K562 (cell line): ENCODE measurements around the gene ADGRG4. TPM values are rescaled to one million over a fixed set of nuclear protein-coding genes. Genes with fewer than 3 reads are reported as not detected.

Experiments
- ATAC-seq: fragments of 200-7000 bp; cut with Tn5 transposase; 3 replicates; pipeline ENCODE4 v1.9.1; 2020; ENCODE audit warnings: moderate library complexity
- BruUV-seq: library from RNA; stranded (reverse); fragments of 400-500 nt; replicated peaks from 2 replicates; lab custom pipeline; 2021; lab: Mats Ljungman, UMichigan
- CTCF ChIA-PET: fragments of 300-600 bp; formaldehyde crosslinking; extraction: SDS; loops from one replicate; lab custom pipeline; 2021; ENCODE audit warnings: low intra/inter-chr PET ratio; lab: Yijun Ruan, JAX
- POLR2A ChIA-PET: fragments of 300-600, 350-650 bp; sonication (Branson Sonifier 250); formaldehyde crosslinking; extraction: SDS; loops from one replicate; lab custom pipeline; 2021; ENCODE audit warnings: antibody characterized with exemption, inconsistent platforms; lab: Yijun Ruan, JAX
- DNase-seq, 4 experiments: peaks; one replicate each; pipeline versions ENCODE4 v3.0.0 to v3.0.0-alpha.2; 2011 to 2018; ENCODE audit warnings: low spot score in 3 of 4, mixed read lengths in 3 of 4; ENCODE audit errors: extremely low read depth in 1 of 4
- FAIRE-seq: peaks from 2 replicates; lab custom pipeline; 2011; peaks lifted over from hg19 to GRCh38; lab: Jason Lieb, UNC
- H2AFZ ChIP-seq: 2 replicates; pipeline ENCODE4 v1.6.0; 2011; ENCODE audit warnings: low read depth, low read length, control low read depth, inconsistent platforms
- H3K27ac ChIP-seq: fragments of 200-600 bp; 3 replicates; pipeline ENCODE4 v1.8.0; 2011; ENCODE audit warnings: low read depth, mild to moderate bottlenecking, control low read depth, inconsistent platforms, low read length, moderate library complexity, mixed read lengths; ENCODE audit errors: extremely low read depth
- H3K27me3 ChIP-seq, 2 experiments: fragments of 300-600 bp in 1 of 2; 2 replicates in 1 of 2; 3 replicates in 1 of 2; pipeline versions ENCODE4 v1.6.0 to v1.8.0; 2011; ENCODE audit warnings: inconsistent platforms in 2 of 2, low read length in 2 of 2, mild to moderate bottlenecking in 1 of 2, mixed read lengths in 1 of 2, moderate library complexity in 1 of 2; ENCODE audit not compliant: control insufficient read depth in 2 of 2, insufficient read depth in 2 of 2
- H3K36me3 ChIP-seq: fragments of 300-600 bp; 3 replicates; pipeline ENCODE4 v1.8.0; 2011; ENCODE audit warnings: mild to moderate bottlenecking, low read length, inconsistent platforms; ENCODE audit not compliant: control insufficient read depth, insufficient read depth
- H3K4me1 ChIP-seq, 2 experiments: fragments of 200-600 bp in 1 of 2; replicated peaks in 1 of 2; 2 replicates in 1 of 2; 3 replicates in 1 of 2; pipeline versions ENCODE4 v1.5.1 to v1.8.0; 2011; ENCODE audit warnings: inconsistent platforms in 2 of 2, low read length in 2 of 2, mild to moderate bottlenecking in 1 of 2, mixed read lengths in 1 of 2, moderate library complexity in 1 of 2; ENCODE audit not compliant: control insufficient read depth in 2 of 2, insufficient read depth in 2 of 2
- H3K4me2 ChIP-seq: 2 replicates; pipeline ENCODE4 v1.6.1; 2011; ENCODE audit warnings: low read length, control low read depth, inconsistent platforms, mixed read lengths; ENCODE audit not compliant: insufficient read depth
- H3K4me3 ChIP-seq: fragments of 200-600 bp; sonication (generic), shearing (Covaris generic); 2 replicates; pipeline ENCODE4 v1.5.1; 2016; ENCODE audit warnings: control low read depth, inconsistent platforms
- H3K79me2 ChIP-seq: fragments of 200-600 bp; 3 replicates; pipeline ENCODE4 v1.8.0; 2011; ENCODE audit warnings: low read length, inconsistent platforms; ENCODE audit not compliant: control insufficient read depth, insufficient read depth
- H3K9ac ChIP-seq, 2 experiments: 2 replicates each; pipeline versions ENCODE4 v1.6.0 to v1.6.1; 2011; ENCODE audit warnings: low read depth in 2 of 2, low read length in 2 of 2, control low read depth in 1 of 2, inconsistent platforms in 1 of 2, mild to moderate bottlenecking in 1 of 2, mixed read lengths in 1 of 2; ENCODE audit not compliant: insufficient read depth in 1 of 2
- H3K9me1 ChIP-seq: one replicate; pipeline ENCODE4 v1.6.0; 2011; ENCODE audit warnings: inconsistent platforms, mild to moderate bottlenecking, low read length, moderate library complexity; ENCODE audit not compliant: control insufficient read depth, insufficient read depth
- H3K9me3 ChIP-seq: replicated peaks from 2 replicates; pipeline ENCODE4 v1.5.1; 2011; ENCODE audit warnings: low read depth, low read length, inconsistent platforms; ENCODE audit not compliant: control insufficient read depth, insufficient read depth
- H4K20me1 ChIP-seq: replicated peaks from 2 replicates; pipeline ENCODE4 v1.6.1; 2011; ENCODE audit warnings: low read length, inconsistent platforms, mixed read lengths; ENCODE audit not compliant: control insufficient read depth, insufficient read depth
- NFXL1 ChIP-seq: fragments of 450-650 bp; formaldehyde crosslinking; IDR thresholded peaks from 2 replicates; pipeline ENCODE4 v1.4.0; 2021; ENCODE audit warnings: mild to moderate bottlenecking
- XRCC4 ChIP-seq: IDR thresholded peaks from one replicate; pipeline ENCODE4 v1.6.1; 2011; ENCODE audit not compliant: insufficient read depth, insufficient read length; ENCODE audit errors: extremely low read depth
- ZHX1 ChIP-seq: fragments of 150-350 bp; conservative IDR thresholded peaks from 2 replicates; pipeline ENCODE4 v1.6.1; 2014; ENCODE audit warnings: low read length
- in situ Hi-C: fragments of 300-500 bp; cut with MboI; formaldehyde crosslinking; loops from 4 replicates; pipeline ENCODE4 v1.15.0; 2018; ENCODE audit warnings: inconsistent platforms, mixed read lengths
- intact Hi-C: fragments of 100-400 bp; cut with micrococcal nuclease; formaldehyde crosslinking; loops from 2 replicates; pipeline ENCODE4 v1.14.2; 2022
- polyA plus RNA-seq, 8 experiments: library from polyadenylated mRNA; depleted of rRNA in 4 of 8; stranded (reverse) in 5 of 8; unstranded in 3 of 8; fragments of >200 nt; fragmentation: Nextera tagmentation in 2 of 8; fragmentation: Illumina TruSeq in 1 of 8; extraction: Ambion mirVana in 2 of 8; extraction: Trizol in 1 of 8; gene quantifications; 2 replicates each; pipeline versions ENCODE4 v1.2.1 to v1.2.3, GENCODE V29; 2011 to 2014; ENCODE audit warnings: inconsistent platforms in 1 of 8, missing spikeins in 1 of 8
- total RNA-seq, 7 experiments: library from RNA; depleted of rRNA in 6 of 7; stranded (reverse); fragments of >200 nt in 6 of 7; fragmentation: Illumina TruSeq in 2 of 7; extraction: Trizol in 2 of 7; gene quantifications; 2 replicates each; pipeline versions ENCODE4 v1.2.1 to v1.2.3, GENCODE V29; 2011 to 2021; ENCODE audit warnings: low replicate concordance in 1 of 7
- TF ChIP-seq, protein P1 (sequence below): fragments of 250-450 bp; sonication (Bioruptor Pico); IDR thresholded peaks from 2 replicates; pipeline ENCODE4 v1.5.0; 2020; ENCODE audit warnings: mild to moderate bottlenecking, borderline replicate concordance
- TF ChIP-seq, protein P2 (sequence below): sonication (generic); formaldehyde crosslinking; IDR thresholded peaks from 2 replicates; pipeline ENCODE4 v1.8.0; 2022; ENCODE audit warnings: mild to moderate bottlenecking, missing genetic modification reagents
- TF ChIP-seq, protein P3 (sequence below), 3 experiments: fragments of 200-800 bp in 1 of 3; fragments of 250-450 bp in 1 of 3; fragments of 450-650 bp in 1 of 3; sonication (Bioruptor Pico) in 1 of 3; sonication (Bioruptor generic) in 1 of 3; formaldehyde crosslinking in 1 of 3; IDR thresholded peaks; 2 replicates each; pipeline versions ENCODE4 v1.6.1 to v1.8.0; 2016 to 2022; ENCODE audit warnings: mild to moderate bottlenecking in 2 of 3, missing genetic modification characterization in 2 of 3, missing compliant biosample characterization in 1 of 3, moderate library complexity in 1 of 3

The ADGRG4 gene
- total and polyA plus RNA-seq, 9 of the 15 experiments (the other 6 are each of a cell fraction or from before 2014, with no cell fraction given) = not detected

DNA sequence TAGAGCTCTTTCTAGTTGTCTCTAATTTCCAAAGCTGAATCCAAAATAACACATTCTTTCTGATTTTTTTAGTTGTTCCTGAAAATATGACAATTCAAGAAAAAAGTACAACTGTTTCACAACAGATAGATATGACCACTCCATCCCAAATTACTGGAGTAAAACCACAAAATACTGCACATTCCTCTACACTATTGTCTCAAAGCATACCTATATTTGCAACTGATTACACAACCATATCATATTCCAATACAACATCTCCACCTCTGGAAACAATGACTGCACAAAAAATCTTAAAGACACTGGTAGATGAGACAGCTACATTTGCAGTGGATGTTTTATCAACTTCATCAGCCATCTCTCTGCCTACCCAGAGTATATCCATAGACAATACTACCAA, 43.6 kb downstream of the ADGRG4 start:
- Histone ChIP-seq H3K9me3 (no peaks in the 10 kb centered on the region), H3K27ac (no peak overlapping the region)
- POLR2A ChIA-PET = no interaction called here

More for the DNA sequence above, 43.6 kb downstream of the ADGRG4 start:
- in situ Hi-C loops = no loop called here
- H3K4me1 ChIP-seq = no peaks in the 10 kb centered on the region
- no peaks in the 10 kb centered on the region for H3K9me1 ChIP-seq
- intact Hi-C loops = no loop called here
- no TSS peak for BruUV-seq
- H2AFZ ChIP-seq = no peak overlapping the region
- TF ChIP-seq, protein P1, sequence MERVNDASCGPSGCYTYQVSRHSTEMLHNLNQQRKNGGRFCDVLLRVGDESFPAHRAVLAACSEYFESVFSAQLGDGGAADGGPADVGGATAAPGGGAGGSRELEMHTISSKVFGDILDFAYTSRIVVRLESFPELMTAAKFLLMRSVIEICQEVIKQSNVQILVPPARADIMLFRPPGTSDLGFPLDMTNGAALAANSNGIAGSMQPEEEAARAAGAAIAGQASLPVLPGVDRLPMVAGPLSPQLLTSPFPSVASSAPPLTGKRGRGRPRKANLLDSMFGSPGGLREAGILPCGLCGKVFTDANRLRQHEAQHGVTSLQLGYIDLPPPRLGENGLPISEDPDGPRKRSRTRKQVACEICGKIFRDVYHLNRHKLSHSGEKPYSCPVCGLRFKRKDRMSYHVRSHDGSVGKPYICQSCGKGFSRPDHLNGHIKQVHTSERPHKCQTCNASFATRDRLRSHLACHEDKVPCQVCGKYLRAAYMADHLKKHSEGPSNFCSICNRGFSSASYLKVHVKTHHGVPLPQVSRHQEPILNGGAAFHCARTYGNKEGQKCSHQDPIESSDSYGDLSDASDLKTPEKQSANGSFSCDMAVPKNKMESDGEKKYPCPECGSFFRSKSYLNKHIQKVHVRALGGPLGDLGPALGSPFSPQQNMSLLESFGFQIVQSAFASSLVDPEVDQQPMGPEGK (CRISPR knock-in tag) = no peak
- no peak for TF ChIP-seq NFXL1 (CRISPR knock-in tag)
- no peak for TF ChIP-seq XRCC4
- no peak for TF ChIP-seq ZHX1
- TF ChIP-seq, protein P2, sequence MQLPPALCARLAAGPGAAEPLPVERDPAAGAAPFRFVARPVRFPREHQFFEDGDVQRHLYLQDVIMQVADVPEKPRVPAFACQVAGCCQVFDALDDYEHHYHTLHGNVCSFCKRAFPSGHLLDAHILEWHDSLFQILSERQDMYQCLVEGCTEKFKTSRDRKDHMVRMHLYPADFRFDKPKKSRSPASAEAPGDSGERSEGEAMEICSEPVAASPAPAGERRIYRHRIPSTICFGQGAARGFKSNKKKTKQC (CRISPR knock-in tag) = no peak
- TF ChIP-seq, protein P3, sequence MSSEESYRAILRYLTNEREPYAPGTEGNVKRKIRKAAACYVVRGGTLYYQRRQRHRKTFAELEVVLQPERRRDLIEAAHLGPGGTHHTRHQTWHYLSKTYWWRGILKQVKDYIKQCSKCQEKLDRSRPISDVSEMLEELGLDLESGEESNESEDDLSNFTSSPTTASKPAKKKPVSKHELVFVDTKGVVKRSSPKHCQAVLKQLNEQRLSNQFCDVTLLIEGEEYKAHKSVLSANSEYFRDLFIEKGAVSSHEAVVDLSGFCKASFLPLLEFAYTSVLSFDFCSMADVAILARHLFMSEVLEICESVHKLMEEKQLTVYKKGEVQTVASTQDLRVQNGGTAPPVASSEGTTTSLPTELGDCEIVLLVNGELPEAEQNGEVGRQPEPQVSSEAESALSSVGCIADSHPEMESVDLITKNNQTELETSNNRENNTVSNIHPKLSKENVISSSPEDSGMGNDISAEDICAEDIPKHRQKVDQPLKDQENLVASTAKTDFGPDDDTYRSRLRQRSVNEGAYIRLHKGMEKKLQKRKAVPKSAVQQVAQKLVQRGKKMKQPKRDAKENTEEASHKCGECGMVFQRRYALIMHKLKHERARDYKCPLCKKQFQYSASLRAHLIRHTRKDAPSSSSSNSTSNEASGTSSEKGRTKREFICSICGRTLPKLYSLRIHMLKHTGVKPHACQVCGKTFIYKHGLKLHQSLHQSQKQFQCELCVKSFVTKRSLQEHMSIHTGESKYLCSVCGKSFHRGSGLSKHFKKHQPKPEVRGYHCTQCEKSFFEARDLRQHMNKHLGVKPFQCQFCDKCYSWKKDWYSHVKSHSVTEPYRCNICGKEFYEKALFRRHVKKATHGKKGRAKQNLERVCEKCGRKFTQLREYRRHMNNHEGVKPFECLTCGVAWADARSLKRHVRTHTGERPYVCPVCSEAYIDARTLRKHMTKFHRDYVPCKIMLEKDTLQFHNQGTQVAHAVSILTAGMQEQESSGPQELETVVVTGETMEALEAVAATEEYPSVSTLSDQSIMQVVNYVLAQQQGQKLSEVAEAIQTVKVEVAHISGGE (CRISPR knock-in tag; IDR thresholded peaks at IDR 0.05) = no peak
- TF ChIP-seq, all 486 proteins: peak for 0
- no peaks in the 10 kb centered on the region for H4K20me1 ChIP-seq
- FAIRE-seq = no peak
- CTCF ChIA-PET = no interaction called here
- no peak for DNase-seq
- H3K79me2 ChIP-seq = no peaks in the 10 kb centered on the region; the same call in 2 of the 3 replicates
- no peak overlapping the region for H3K4me2 ChIP-seq
- H3K27me3 ChIP-seq = no peaks in the 10 kb centered on the region
- H3K4me3 ChIP-seq = no peak overlapping the region
- ATAC-seq = no peak
- no peak overlapping the region for H3K9ac ChIP-seq
- H3K36me3 ChIP-seq = no peaks in the 10 kb centered on the region
